Transverse colon (tissue), 4 donors: ENCODE measurements around the gene NCOA4.

Source experiments
- CTCF ChIP-seq, 5 experiments: fragments of 200-600 bp in 3 of 5; fragments of 450-650 bp in 2 of 5; sonication (generic) in 3 of 5; IDR thresholded peaks; 1 replicate in 2 of 5; 2 replicates in 3 of 5; pipeline ENCODE4 v1.5.1; 2016 to 2017; ENCODE audit warnings: antibody characterized with exemption in 5 of 5, inconsistent platforms in 3 of 5, mild to moderate bottlenecking in 2 of 5, moderate library complexity in 1 of 5
- EP300 ChIP-seq: sonication (generic); formaldehyde crosslinking; IDR thresholded peaks from one replicate; pipeline ENCODE4 v1.6.1; 2017; ENCODE audit warnings: antibody characterized with exemption, low read depth
- POLR2A ChIP-seq: fragments of 450-650 bp; IDR thresholded peaks from one replicate; pipeline ENCODE4 v1.6.1; 2016; ENCODE audit warnings: antibody characterized with exemption, mild to moderate bottlenecking, moderate library complexity
- POLR2AphosphoS5 ChIP-seq, 3 donors: sonication (generic); formaldehyde crosslinking; IDR thresholded peaks; one replicate each; pipeline ENCODE4 v1.6.1; 2016; ENCODE audit warnings: antibody characterized with exemption in 3 of 3

- no peak for TF ChIP-seq POLR2A
- no peak for TF ChIP-seq CTCF (IDR thresholded peaks at IDR 0.05)
- TF ChIP-seq POLR2AphosphoS5 (IDR thresholded peaks at IDR 0.05): no peak
- no peak for TF ChIP-seq EP300
Observed at GRCh38 chr10:46019177-46019528, 11.3 kb downstream of the NCOA4 start.
